ENCODE results near the gene LIAS.

GRCh38 chr4:39494354-39494753 lies 35.5 kb downstream of the LIAS start:
- TF ChIP-seq, protein P1, sequence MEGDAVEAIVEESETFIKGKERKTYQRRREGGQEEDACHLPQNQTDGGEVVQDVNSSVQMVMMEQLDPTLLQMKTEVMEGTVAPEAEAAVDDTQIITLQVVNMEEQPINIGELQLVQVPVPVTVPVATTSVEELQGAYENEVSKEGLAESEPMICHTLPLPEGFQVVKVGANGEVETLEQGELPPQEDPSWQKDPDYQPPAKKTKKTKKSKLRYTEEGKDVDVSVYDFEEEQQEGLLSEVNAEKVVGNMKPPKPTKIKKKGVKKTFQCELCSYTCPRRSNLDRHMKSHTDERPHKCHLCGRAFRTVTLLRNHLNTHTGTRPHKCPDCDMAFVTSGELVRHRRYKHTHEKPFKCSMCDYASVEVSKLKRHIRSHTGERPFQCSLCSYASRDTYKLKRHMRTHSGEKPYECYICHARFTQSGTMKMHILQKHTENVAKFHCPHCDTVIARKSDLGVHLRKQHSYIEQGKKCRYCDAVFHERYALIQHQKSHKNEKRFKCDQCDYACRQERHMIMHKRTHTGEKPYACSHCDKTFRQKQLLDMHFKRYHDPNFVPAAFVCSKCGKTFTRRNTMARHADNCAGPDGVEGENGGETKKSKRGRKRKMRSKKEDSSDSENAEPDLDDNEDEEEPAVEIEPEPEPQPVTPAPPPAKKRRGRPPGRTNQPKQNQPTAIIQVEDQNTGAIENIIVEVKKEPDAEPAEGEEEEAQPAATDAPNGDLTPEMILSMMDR (IDR thresholded peaks at IDR 0.05), result no peak
- TF ChIP-seq POLR2A (IDR thresholded peaks at IDR 0.05), result no peak
